Stimulated activated naive CD8-positive, alpha-beta T cell treated with anti-CD3 and anti-CD28 coated beads, Interleukin-15, Interleukin-2, amounts not matched to agents 100 ng/mL and 50 ng/mL, for 24 hours (primary cell): Measurements from ENCODE around the gene IL7R.

Source experiments
- H3K27ac Mint-ChIP-seq: one replicate; pipeline ENCODE4 v1.8.0; 2021; ENCODE audit warnings: mild to moderate bottlenecking, mixed read lengths
- H3K27me3 Mint-ChIP-seq: one replicate; pipeline ENCODE4 v1.8.0; 2021; ENCODE audit warnings: mixed read lengths
- H3K36me3 Mint-ChIP-seq: one replicate; pipeline ENCODE4 v1.8.0; 2021; ENCODE audit warnings: low read depth, mixed read lengths
- H3K4me1 Mint-ChIP-seq: one replicate; pipeline ENCODE4 v1.8.0; 2021; ENCODE audit warnings: low read depth, mixed read lengths
- H3K4me3 Mint-ChIP-seq: one replicate; pipeline ENCODE4 v1.8.0; 2021; ENCODE audit warnings: mild to moderate bottlenecking, mixed read lengths
- H3K9me3 Mint-ChIP-seq: one replicate; pipeline ENCODE4 v1.8.0; 2021; ENCODE audit warnings: mixed read lengths

IL7R gene, protein sequence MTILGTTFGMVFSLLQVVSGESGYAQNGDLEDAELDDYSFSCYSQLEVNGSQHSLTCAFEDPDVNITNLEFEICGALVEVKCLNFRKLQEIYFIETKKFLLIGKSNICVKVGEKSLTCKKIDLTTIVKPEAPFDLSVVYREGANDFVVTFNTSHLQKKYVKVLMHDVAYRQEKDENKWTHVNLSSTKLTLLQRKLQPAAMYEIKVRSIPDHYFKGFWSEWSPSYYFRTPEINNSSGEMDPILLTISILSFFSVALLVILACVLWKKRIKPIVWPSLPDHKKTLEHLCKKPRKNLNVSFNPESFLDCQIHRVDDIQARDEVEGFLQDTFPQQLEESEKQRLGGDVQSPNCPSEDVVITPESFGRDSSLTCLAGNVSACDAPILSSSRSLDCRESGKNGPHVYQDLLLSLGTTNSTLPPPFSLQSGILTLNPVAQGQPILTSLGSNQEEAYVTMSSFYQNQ

DNA sequence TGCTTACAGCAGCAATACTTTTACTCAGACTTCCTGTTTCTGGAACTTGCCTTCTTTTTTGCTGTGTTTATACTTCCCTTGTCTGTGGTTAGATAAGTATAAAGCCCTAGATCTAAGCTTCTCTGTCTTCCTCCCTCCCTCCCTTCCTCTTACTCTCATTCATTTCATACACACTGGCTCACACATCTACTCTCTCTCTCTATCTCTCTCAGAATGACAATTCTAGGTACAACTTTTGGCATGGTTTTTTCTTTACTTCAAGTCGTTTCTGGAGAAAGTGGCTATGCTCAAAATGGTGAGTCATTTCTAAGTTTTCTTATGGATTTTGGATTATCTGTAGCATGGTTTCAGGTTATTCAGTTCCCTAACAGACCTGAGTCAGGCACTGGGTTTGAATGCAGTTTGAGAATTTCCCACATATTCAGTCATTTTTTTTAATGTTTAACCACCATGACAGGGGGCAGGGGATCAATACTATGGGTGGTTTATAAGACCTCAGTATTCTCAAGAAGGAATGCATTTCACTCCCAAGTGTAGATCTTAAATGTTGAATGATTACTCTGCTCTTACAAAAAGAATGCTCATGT lies at the start of gene IL7R:
TSS of gene IL7R (plus strand) at position 127 of the 587 bp plus-strand sequence. CDS start at position 214, 87 bp downstream.
- Mint-ChIP-seq H3K36me3 (peaks cover 78% of the 10 kb centered on the region), H3K4me1 (peaks cover 93% of the 10 kb centered on the region), H3K9me3 (no peaks in the 10 kb centered on the region), H3K27me3 (no peaks in the 10 kb centered on the region), H3K27ac (peak within 1 kb of the TSS; percentile 97), H3K4me3 (peak within 1 kb of the TSS; percentile 95)

DNA sequence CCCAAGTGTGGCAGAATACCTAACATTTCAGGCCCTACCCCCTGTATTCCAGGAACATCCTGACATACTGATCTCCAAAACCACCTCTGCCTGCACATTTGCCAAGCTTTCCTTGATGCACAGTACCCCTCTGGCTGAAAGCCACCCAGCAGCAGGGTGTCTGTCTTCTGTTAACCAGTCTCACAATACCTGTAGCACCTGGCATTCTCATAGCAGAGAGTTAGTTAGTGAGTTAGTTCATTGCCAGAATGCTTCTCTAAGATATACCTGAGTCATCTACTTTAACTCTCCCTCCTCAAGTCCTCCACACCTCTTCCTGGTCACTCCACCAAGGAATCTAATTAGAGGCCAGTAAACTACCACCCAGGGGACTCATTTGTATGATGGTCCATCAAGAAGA lies 46.1 kb upstream of the IL7R start:
- H3K36me3 Mint-ChIP-seq = no peaks in the 10 kb centered on the region
- H3K4me3 Mint-ChIP-seq = peak overlapping the region; percentile 45
- H3K27ac Mint-ChIP-seq = peak overlapping the region; percentile 95
- no peaks in the 10 kb centered on the region for H3K9me3 Mint-ChIP-seq
- H3K27me3 Mint-ChIP-seq = no peaks in the 10 kb centered on the region
- H3K4me1 Mint-ChIP-seq = peaks cover 59% of the 10 kb centered on the region

DNA sequence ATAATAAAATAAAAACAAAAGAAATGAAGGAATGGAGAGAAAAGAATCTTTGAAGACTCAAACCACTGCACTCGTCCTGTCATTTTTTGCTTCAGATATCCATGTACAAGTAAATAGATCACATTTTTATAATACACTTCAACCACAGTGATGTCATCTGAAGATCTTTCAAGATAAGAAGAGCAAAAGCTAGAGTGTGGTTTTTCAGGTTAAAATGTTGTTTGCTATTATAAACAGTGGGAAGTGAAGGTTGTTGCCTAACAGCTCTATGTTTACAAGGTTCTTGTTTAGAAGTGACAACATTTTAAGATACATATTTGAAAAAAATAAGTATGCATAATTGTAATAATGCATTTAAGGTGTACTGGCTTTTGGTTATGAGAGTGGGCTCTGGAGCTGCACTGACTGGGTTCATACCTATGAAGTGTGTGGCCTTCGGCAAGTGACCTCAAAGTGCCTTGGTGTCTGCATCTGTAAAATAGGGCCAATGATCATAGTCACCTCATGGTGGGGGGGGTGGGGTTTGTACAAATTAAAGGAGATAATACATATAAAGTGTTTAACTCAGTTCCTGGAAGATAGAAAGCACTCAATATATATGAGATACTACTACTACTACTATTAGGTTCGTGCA lies 45.5 kb upstream of the IL7R start:
- H3K27ac Mint-ChIP-seq = peak overlapping the region; percentile 95
- no peaks in the 10 kb centered on the region for H3K9me3 Mint-ChIP-seq
- peaks cover 53% of the 10 kb centered on the region for H3K4me1 Mint-ChIP-seq
- H3K36me3 Mint-ChIP-seq = no peaks in the 10 kb centered on the region
- peak overlapping the region; percentile 22 for H3K4me3 Mint-ChIP-seq
- H3K27me3 Mint-ChIP-seq = no peaks in the 10 kb centered on the region

DNA sequence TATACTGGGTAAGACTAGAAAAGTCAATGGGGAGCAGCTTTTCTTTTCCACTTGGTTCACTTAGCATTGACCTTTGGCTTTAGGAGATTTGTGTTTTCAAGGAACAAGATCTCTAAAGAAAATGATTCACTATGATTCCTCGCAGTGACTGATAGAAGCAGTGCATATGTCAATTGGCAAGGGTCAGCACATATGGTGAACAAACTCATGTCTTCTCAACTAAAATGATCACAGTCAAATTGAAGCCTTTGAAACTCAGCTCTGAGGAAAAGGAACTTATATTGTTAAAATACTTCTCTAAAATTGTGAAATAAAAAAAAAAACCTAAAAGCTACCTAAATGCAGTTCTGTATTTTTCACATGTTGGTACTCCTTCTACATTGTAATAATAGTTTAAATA lies 43.2 kb upstream of the IL7R start:
- H3K4me3 Mint-ChIP-seq = no peak overlapping the region
- peaks cover 34% of the 10 kb centered on the region for H3K4me1 Mint-ChIP-seq
- no peaks in the 10 kb centered on the region for H3K27me3 Mint-ChIP-seq
- H3K27ac Mint-ChIP-seq = peak overlapping the region; percentile 46
- H3K36me3 Mint-ChIP-seq = no peaks in the 10 kb centered on the region
- no peaks in the 10 kb centered on the region for H3K9me3 Mint-ChIP-seq

DNA sequence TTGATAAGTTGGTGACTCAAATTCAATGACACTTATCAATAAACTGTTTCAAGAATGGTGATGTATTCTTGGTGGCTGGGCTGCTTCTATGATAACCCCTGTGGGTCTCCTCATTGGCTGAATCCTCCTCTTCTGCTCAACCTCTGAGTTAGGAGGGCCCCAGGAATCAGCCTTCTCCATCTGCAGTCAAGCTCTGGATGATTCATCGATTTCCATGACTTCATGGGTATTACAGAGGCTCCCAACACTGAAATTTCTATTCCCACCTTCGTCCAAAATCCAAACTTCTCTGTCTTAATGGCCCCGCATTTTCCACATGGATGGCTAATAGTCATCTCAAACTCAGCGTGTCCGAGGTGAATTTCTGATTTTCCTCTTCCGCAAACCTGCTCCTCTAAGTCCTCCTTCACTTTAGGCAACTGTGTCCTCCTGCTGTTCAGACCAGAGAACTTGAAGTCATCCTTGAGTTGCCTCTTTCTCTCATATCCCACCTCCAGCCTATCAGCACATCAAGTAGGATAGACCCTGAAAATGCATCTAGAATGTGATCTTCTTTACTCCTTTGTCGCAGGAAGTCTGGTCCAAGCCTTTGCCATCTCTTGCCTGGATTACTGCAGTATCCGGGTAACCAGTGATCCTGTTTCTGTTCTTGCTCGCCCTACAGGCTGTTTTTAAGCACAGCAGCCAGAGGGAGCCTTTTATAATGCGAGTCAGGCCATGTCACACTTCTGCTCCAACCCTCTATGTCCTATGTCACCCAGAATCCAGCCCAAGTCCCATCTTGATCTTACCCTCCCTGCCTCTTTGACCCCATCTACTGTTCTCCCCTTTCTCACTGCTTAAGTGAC lies 41.4 kb upstream of the IL7R start:
- H3K27ac Mint-ChIP-seq = no peak overlapping the region
- H3K36me3 Mint-ChIP-seq = no peaks in the 10 kb centered on the region
- H3K27me3 Mint-ChIP-seq = no peaks in the 10 kb centered on the region
- no peak overlapping the region for H3K4me3 Mint-ChIP-seq
- peaks cover 38% of the 10 kb centered on the region for H3K4me1 Mint-ChIP-seq
- no peaks in the 10 kb centered on the region for H3K9me3 Mint-ChIP-seq

DNA sequence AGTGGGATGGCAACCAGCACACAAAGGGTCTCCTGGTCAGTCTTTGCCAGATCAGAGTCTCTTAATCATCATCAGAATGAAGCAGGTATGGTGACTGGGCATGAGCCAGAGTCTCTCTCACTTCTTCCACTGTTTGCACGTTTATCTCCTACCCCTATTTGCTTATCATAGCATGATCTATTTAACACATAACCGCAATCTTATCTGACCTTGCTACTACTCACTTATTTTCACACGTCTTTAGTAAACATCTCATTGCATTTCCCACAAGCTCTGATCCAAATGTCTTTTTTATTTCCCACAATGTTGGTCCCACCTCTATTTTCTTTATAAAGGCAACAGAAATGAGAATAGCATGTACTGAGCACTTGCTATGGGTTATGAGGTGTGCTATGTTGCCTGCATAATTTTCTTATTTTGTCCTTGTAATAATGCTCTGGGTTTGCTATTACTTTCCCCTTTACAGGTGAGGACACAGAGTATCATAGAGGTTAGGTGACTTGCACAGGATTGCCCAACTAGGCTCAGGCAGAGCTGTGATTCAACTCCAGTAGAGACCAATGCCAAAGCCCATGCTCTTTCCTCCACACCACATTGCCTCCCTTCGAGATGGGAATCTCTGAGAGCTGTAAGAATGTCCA lies 39.7 kb upstream of the IL7R start:
- Mint-ChIP-seq H3K27ac (no peak overlapping the region), H3K9me3 (peaks cover 4% of the 10 kb centered on the region), H3K27me3 (no peaks in the 10 kb centered on the region), H3K4me3 (no peak overlapping the region), H3K36me3 (peaks cover 8% of the 10 kb centered on the region), H3K4me1 (peaks cover 37% of the 10 kb centered on the region)

DNA sequence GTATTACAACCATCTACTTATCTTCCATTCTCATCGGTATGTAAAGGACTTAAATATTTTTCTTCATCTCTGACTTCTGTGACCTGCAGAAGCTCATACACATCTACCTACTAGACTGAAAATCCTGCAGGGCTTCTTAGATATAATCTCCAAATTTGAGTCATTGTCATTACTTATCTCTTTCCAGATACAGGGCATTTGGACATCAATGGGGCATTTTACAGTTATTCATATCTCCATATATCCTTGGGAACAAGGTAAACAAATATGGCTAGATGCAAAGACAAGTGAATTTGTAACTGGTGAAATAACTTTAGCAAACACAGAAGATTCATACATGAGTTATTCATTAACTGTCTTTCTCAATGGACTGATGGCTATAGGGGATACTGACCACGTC lies 37.7 kb upstream of the IL7R start:
- Mint-ChIP-seq H3K9me3 (peaks cover 4% of the 10 kb centered on the region), H3K4me1 (peaks cover 55% of the 10 kb centered on the region), H3K36me3 (peaks cover 8% of the 10 kb centered on the region), H3K4me3 (peak overlapping the region; percentile 3), H3K27me3 (no peaks in the 10 kb centered on the region), H3K27ac (peak overlapping the region; percentile 22)

DNA sequence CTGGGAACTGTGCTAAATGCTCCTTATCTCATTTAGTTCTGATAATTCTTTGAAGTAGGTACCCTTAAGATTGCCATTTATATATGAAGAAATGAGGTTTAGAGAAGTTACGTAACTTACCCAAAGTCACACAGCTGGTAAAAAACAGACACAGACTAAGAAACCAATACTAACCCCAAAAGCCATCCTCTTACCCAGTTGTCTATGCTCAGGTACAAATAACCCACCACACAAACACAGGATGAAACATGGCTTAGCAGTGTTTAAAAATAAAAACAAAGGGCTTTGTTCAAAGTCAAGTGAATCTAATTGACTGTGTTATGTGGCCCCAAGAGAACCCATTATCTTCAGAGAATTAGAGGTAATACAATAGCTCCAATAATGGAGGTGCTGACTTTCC lies 37.0 kb upstream of the IL7R start:
- Mint-ChIP-seq H3K4me3 (no peak overlapping the region), H3K36me3 (peaks cover 8% of the 10 kb centered on the region), H3K27ac (peak overlapping the region; percentile 22), H3K27me3 (no peaks in the 10 kb centered on the region), H3K9me3 (peaks cover 4% of the 10 kb centered on the region), H3K4me1 (peaks cover 62% of the 10 kb centered on the region)

DNA sequence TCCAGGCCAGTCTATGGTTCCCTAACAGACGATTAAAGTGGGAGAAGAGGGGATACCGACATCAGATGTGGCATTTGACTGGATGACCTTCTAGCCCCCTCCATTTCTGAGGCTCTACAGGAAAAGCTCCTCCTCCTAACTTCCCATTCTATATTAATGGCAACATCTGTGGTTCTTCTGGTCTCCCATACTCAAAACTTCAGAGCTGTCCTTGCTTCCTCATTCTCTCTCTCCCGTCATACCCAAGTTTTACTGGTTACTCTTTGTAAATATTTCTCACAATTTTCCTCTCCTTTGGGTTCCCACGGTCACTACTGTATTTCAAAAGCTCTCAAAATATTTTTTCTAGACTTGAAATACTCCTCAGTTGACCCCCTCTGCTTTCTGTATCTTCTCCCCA lies 36.0 kb upstream of the IL7R start:
- Mint-ChIP-seq H3K4me3 (no peak overlapping the region), H3K4me1 (peaks cover 72% of the 10 kb centered on the region), H3K27me3 (no peaks in the 10 kb centered on the region), H3K36me3 (peaks cover 8% of the 10 kb centered on the region), H3K9me3 (peaks cover 4% of the 10 kb centered on the region), H3K27ac (peak overlapping the region; percentile 22)

DNA sequence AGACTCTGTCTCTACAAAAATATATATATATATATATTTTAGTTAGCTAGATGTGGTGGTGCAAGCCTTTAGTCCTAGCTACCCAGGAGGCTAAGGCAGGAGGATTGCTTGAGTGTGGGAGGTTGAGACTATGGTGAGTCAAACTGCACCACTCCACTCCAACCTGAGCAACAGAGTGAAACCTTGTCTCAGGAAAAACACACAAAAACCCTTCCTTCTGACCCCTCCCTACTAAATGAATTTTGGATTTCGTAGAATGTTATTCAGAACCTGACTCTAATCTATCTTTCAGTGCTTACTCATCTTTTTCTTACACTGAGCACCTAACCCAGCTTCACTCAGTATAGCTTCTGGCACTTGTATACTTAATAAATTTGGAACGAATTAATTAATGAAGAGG lies 35.2 kb upstream of the IL7R start:
- H3K27ac Mint-ChIP-seq = peak overlapping the region; percentile 98
- peaks cover 4% of the 10 kb centered on the region for H3K9me3 Mint-ChIP-seq
- H3K36me3 Mint-ChIP-seq = peaks cover 8% of the 10 kb centered on the region
- peaks cover 80% of the 10 kb centered on the region for H3K4me1 Mint-ChIP-seq
- no peaks in the 10 kb centered on the region for H3K27me3 Mint-ChIP-seq
- H3K4me3 Mint-ChIP-seq = peak overlapping the region; percentile 52

DNA sequence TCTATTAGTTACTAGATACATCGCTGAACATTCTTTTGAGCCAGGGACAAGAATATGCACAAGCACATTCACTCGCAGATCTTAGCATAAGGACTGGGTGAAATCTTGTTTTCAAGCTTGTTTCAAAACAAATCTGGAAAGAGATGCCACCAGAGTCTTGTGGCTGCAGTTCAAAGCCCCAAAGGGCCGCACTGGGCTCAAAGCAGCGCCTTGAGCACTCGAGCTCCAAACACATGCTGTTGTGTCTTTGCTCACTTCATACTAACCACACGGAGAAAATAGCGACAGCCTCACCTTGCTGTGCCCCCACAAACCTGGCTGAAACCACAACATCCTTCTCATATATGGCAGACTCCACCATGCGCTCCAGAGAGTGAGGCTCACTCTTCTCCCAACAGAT lies 34.2 kb upstream of the IL7R start:
- Mint-ChIP-seq H3K27me3 (no peaks in the 10 kb centered on the region), H3K4me1 (peaks cover 90% of the 10 kb centered on the region), H3K9me3 (peaks cover 4% of the 10 kb centered on the region), H3K36me3 (peaks cover 8% of the 10 kb centered on the region), H3K4me3 (peak overlapping the region; percentile 52), H3K27ac (peak overlapping the region; percentile 98)

DNA sequence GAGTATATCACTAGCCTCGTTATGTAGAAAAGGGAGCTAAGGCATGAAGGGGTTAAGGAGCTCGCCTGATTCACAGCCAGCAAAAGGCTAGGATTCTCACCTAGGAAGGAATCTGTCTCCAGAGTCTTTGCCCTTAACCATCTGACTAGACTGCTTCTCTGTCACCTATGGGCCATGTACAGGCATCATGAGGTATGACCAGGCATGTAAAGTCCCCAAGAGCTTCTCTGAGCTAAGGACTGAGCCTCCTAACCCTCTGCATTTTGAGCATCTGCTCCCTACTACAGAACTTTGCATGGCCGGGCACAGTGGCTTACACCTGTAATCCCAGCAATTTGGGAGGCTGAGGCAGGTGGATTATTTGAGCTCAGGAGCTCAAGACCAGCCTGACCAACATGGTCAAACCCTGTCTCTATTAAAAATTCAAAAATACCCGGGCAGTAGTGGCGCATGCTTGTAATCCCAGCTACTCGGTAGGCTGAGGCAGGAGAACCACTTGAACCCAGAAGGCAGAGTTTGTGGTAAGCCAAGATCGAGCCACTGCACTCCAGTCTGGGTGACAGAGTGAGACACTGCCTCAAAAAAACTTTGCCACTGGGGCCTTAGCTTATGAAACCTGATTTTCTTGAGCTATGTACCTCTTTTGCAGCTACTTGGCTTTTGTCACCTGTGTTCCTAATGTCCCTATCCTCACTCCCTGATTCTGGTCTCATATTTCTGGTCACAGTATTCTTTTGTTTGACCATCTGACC lies 33.2 kb upstream of the IL7R start:
- peak overlapping the region; percentile 98 for H3K27ac Mint-ChIP-seq
- peaks cover 11% of the 10 kb centered on the region for H3K36me3 Mint-ChIP-seq
- H3K9me3 Mint-ChIP-seq = peaks cover 4% of the 10 kb centered on the region
- peaks cover 99% of the 10 kb centered on the region for H3K4me1 Mint-ChIP-seq
- H3K27me3 Mint-ChIP-seq = no peaks in the 10 kb centered on the region
- no peak overlapping the region for H3K4me3 Mint-ChIP-seq

DNA sequence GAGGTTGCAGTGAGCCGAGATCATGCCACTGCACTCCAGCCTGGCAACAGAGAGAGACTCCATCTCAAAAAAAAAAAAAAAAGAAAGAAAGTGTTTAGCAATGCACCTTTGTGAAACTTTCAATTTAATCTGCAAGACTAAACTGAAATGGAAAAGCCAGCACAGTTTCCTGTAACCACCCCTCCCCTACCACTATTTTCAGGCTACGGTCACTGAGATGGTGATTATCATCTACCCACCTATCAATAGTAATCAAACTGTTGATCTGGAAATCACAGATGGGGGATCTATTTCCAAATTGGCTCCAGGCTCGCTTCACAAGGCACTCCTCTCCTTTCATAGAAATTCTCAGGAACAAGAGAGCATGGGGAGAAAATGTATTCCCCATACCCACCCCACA lies 30.6 kb upstream of the IL7R start:
- Mint-ChIP-seq H3K27ac (peak overlapping the region; percentile 98), H3K4me1 (peaks cover 96% of the 10 kb centered on the region), H3K27me3 (no peaks in the 10 kb centered on the region), H3K36me3 (peaks cover 4% of the 10 kb centered on the region), H3K9me3 (peaks cover 2% of the 10 kb centered on the region), H3K4me3 (peak overlapping the region; percentile 70)

DNA sequence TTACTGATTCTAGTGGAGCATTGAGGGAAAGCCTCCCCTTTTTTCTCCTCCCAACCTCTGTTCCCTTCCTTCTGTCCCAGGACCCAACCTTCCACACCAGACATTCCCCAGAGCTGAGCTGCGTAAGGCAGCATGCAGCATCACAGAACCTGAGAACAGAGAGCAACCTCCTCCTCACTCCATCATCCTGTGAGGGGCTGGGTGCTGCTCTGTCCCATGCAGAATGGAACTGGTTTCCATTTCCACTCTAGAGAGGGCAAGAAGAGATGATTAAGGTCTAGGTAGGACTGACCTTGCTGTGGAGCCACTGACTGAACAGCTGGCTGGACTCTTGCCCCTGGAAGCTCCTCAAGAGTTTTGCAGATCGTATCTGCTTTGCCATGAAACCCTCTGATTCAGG lies 30.1 kb upstream of the IL7R start:
- H3K27ac Mint-ChIP-seq = peak overlapping the region; percentile 98
- H3K27me3 Mint-ChIP-seq = no peaks in the 10 kb centered on the region
- H3K4me1 Mint-ChIP-seq = peaks cover 97% of the 10 kb centered on the region
- no peaks in the 10 kb centered on the region for H3K9me3 Mint-ChIP-seq
- peaks cover 3% of the 10 kb centered on the region for H3K36me3 Mint-ChIP-seq
- H3K4me3 Mint-ChIP-seq = peak overlapping the region; percentile 70
